HFFc6 (cell line): ENCODE measurements around the gene EPHA4. TPM values are rescaled to one million over a fixed set of nuclear protein-coding genes. Genes with fewer than 3 reads are reported as not detected.
A peak's percentile ranks its signal among the peaks of the same experiment; 100 is the strongest.

Source experiments
- DNase-seq: peaks from one replicate; pipeline ENCODE4 v3.0.0-alpha.2; 2018
- H3K27ac Mint-ChIP-seq: 2 replicates; pipeline ENCODE4 v1.8.0; 2020; ENCODE audit warnings: mild to moderate bottlenecking, mixed read lengths
- H3K27me3 Mint-ChIP-seq: 2 replicates; pipeline ENCODE4 v1.8.0; 2021; ENCODE audit warnings: mild to moderate bottlenecking, moderate library complexity, mixed read lengths; ENCODE audit not compliant: insufficient read depth
- H3K36me3 Mint-ChIP-seq: 2 replicates; pipeline ENCODE4 v1.8.0; 2021; ENCODE audit warnings: low read depth, mixed read lengths
- H3K4me1 Mint-ChIP-seq: 2 replicates; pipeline ENCODE4 v1.8.0; 2020; ENCODE audit warnings: low read depth, mixed read lengths
- H3K4me3 Mint-ChIP-seq: 2 replicates; pipeline ENCODE4 v1.8.0; 2020; ENCODE audit warnings: mild to moderate bottlenecking, moderate library complexity, mixed read lengths
- H3K9me3 Mint-ChIP-seq: 2 replicates; pipeline ENCODE4 v1.8.0; 2020; ENCODE audit warnings: mild to moderate bottlenecking, mixed read lengths
- total RNA-seq, 6 experiments: library from RNA; stranded (reverse); fragmentation: NEBNext Ultra II Directional; extraction: Animal tissue kit (Norgen Biotek cat#: 25700); gene quantifications; 2 replicates in 1 of 6; 3 replicates in 5 of 6; pipeline ENCODE4 v1.2.3, GENCODE V29; 2021
- TF ChIP-seq, protein P1 (sequence below): fragments of 200-600 bp; sonication (generic); IDR thresholded peaks from 2 replicates; pipeline ENCODE4 v1.5.0; 2021; ENCODE audit warnings: antibody characterized with exemption, mild to moderate bottlenecking

Gene EPHA4
- total RNA-seq, 6 experiments from 2014 or later = 41.4 to 65.3 (median 51.9) TPM

DNA sequence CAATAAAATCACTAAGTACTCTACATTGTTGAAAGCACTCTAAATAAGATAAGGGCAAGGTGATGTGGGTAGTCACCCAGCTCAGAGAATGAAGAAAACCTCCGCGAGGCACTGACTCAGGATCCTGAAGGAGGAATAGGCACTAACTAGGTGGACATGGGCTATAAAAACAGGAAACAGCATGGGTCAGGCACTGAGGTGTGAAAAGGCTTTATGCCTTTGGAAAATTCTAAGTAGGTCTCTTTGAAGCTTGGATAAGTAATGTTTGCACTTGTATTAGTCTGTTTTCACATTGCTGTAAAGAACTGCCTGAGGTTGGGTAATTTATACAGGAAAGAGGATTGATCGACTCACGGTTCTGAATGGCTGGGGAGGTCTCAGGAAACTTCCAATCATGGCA is 161.6 kb downstream of the EPHA4 start:
- Mint-ChIP-seq H3K4me3 (no peak overlapping the region), H3K27ac (no peak overlapping the region), H3K36me3 (no peaks in the 10 kb centered on the region; the same call in 1 of the 2 replicates), H3K4me1 (no peaks in the 10 kb centered on the region), H3K27me3 (peaks cover 2% of the 10 kb centered on the region), H3K9me3 (peaks cover 6% of the 10 kb centered on the region; the same call in 1 of the 2 replicates)
- DNase-seq = no peak
- TF ChIP-seq, protein P1, sequence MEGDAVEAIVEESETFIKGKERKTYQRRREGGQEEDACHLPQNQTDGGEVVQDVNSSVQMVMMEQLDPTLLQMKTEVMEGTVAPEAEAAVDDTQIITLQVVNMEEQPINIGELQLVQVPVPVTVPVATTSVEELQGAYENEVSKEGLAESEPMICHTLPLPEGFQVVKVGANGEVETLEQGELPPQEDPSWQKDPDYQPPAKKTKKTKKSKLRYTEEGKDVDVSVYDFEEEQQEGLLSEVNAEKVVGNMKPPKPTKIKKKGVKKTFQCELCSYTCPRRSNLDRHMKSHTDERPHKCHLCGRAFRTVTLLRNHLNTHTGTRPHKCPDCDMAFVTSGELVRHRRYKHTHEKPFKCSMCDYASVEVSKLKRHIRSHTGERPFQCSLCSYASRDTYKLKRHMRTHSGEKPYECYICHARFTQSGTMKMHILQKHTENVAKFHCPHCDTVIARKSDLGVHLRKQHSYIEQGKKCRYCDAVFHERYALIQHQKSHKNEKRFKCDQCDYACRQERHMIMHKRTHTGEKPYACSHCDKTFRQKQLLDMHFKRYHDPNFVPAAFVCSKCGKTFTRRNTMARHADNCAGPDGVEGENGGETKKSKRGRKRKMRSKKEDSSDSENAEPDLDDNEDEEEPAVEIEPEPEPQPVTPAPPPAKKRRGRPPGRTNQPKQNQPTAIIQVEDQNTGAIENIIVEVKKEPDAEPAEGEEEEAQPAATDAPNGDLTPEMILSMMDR = no peak

GRCh38 chr2:221407765-221408164 is 164.3 kb downstream of the EPHA4 start:
- no peak for DNase-seq
- Mint-ChIP-seq H3K27me3 (peaks cover 2% of the 10 kb centered on the region), H3K4me1 (peaks cover under 1% of the 10 kb centered on the region; the same call in 1 of the 2 replicates), H3K4me3 (no peak overlapping the region), H3K9me3 (peaks cover 6% of the 10 kb centered on the region; the same call in 1 of the 2 replicates), H3K36me3 (no peaks in the 10 kb centered on the region; the same call in 1 of the 2 replicates), H3K27ac (no peak overlapping the region)
- TF ChIP-seq, protein P1 = no peak

DNA sequence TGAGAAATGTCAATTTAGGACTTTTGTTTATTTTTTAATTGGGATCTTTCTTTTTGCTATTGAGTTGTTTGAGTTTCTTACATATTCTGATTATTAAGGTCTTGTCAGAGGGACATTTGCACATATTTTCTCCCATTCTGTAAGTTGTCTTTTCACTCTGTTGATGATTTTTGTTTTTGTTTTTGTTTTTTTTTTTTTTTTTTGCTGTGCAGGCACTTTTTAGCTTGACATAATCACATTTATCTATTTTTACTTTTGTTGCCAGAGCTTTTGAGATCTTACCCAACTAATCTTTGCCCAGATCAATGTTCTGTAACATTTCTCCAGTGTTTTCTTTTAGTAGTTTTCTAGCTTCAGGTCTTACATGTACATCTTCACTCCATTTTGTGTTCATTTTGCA is 166.6 kb downstream of the EPHA4 start:
- Mint-ChIP-seq H3K27me3 (peaks cover 5% of the 10 kb centered on the region; the same call in 1 of the 2 replicates), H3K4me1 (peaks cover 12% of the 10 kb centered on the region), H3K27ac (no peak overlapping the region), H3K36me3 (no peaks in the 10 kb centered on the region; the same call in 1 of the 2 replicates), H3K9me3 (peaks cover 6% of the 10 kb centered on the region; the same call in 1 of the 2 replicates), H3K4me3 (no peak overlapping the region)
- no peak for DNase-seq
- TF ChIP-seq, protein P1 = no peak

DNA sequence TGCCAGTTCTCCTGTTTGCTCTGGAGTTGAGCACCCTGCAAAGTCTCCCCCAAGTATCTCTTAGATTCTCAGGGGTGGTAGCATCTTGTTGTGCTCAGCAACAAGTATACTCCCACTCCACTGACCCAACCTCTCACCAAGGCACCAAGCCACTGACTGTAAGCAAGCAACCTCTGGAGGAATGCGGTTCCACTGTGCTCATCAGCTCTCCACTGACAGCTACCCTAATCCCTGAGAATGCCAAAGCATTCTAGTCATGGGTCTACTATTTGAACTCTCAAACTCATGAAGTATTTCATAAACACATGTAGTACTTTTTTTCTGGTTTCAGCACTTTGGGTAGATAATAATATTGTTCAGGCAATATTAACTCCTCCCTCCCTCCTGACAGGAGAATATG is 170.0 kb downstream of the EPHA4 start:
- Mint-ChIP-seq H3K4me3 (no peak overlapping the region), H3K36me3 (no peaks in the 10 kb centered on the region; the same call in 1 of the 2 replicates), H3K9me3 (peaks cover 6% of the 10 kb centered on the region; the same call in 1 of the 2 replicates), H3K27ac (no peak overlapping the region), H3K4me1 (peaks cover 12% of the 10 kb centered on the region), H3K27me3 (peaks cover 5% of the 10 kb centered on the region)
- DNase-seq = peak; percentile 68
- TF ChIP-seq, protein P1 = no peak

DNA sequence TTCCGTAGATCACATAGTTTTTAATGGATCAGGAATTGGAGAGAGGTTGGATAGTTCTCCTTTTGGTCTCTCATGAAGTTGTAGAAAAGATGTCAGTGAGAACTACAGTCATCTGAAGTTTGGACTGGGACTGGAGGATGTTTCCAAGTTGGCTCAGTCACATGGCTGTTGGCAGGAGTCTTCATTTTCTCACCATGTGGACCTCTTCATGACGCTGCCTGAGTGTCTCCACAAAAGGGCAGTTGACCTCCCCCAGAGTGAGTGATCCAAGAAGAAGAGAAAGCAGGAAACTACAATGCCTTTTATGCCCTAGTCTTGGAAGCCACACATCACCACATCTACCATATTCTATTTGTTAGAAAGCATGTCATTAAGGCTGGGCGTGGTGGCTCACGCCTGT is 171.7 kb downstream of the EPHA4 start:
- Mint-ChIP-seq H3K27ac (no peak overlapping the region), H3K4me3 (no peak overlapping the region), H3K27me3 (peaks cover 3% of the 10 kb centered on the region), H3K9me3 (no peaks in the 10 kb centered on the region), H3K4me1 (peaks cover 12% of the 10 kb centered on the region), H3K36me3 (no peaks in the 10 kb centered on the region)
- TF ChIP-seq, protein P1 = no peak
- DNase-seq = no peak
